AG09319 (cell line): ENCODE measurements around the gene AMDHD2.

Source experiments
- DNase-seq: peaks from one replicate; pipeline ENCODE4 v3.0.0-alpha.2; 2010; ENCODE audit warnings: low read depth; ENCODE audit errors: extremely low read depth
- TF ChIP-seq, protein P1 (sequence below): IDR thresholded peaks from 2 replicates; pipeline ENCODE4 v1.5.1; 2011; ENCODE audit warnings: low read depth, mild to moderate bottlenecking, inconsistent platforms, low read length, moderate library complexity

The AMDHD2 gene

GRCh38 chr16:2473446-2473926 lies 46.7 kb upstream of the AMDHD2 start:
- TF ChIP-seq, protein P1, sequence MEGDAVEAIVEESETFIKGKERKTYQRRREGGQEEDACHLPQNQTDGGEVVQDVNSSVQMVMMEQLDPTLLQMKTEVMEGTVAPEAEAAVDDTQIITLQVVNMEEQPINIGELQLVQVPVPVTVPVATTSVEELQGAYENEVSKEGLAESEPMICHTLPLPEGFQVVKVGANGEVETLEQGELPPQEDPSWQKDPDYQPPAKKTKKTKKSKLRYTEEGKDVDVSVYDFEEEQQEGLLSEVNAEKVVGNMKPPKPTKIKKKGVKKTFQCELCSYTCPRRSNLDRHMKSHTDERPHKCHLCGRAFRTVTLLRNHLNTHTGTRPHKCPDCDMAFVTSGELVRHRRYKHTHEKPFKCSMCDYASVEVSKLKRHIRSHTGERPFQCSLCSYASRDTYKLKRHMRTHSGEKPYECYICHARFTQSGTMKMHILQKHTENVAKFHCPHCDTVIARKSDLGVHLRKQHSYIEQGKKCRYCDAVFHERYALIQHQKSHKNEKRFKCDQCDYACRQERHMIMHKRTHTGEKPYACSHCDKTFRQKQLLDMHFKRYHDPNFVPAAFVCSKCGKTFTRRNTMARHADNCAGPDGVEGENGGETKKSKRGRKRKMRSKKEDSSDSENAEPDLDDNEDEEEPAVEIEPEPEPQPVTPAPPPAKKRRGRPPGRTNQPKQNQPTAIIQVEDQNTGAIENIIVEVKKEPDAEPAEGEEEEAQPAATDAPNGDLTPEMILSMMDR = no peak
- no peak for DNase-seq

- TF ChIP-seq, protein P1 = peak; percentile 17
- no peak for DNase-seq
Measured at GRCh38 chr16:2473999-2474876, 45.9 kb upstream of the AMDHD2 start.

- peak; percentile 44 for DNase-seq
- TF ChIP-seq, protein P1 = no peak
Measured at GRCh38 chr16:2474877-2475412, 45.2 kb upstream of the AMDHD2 start, which contains the start of gene TBC1D24. TSS of gene TBC1D24 (plus strand) at chr16:2475127. CDS start at chr16:2496149, 21,022 bp downstream.

DNA sequence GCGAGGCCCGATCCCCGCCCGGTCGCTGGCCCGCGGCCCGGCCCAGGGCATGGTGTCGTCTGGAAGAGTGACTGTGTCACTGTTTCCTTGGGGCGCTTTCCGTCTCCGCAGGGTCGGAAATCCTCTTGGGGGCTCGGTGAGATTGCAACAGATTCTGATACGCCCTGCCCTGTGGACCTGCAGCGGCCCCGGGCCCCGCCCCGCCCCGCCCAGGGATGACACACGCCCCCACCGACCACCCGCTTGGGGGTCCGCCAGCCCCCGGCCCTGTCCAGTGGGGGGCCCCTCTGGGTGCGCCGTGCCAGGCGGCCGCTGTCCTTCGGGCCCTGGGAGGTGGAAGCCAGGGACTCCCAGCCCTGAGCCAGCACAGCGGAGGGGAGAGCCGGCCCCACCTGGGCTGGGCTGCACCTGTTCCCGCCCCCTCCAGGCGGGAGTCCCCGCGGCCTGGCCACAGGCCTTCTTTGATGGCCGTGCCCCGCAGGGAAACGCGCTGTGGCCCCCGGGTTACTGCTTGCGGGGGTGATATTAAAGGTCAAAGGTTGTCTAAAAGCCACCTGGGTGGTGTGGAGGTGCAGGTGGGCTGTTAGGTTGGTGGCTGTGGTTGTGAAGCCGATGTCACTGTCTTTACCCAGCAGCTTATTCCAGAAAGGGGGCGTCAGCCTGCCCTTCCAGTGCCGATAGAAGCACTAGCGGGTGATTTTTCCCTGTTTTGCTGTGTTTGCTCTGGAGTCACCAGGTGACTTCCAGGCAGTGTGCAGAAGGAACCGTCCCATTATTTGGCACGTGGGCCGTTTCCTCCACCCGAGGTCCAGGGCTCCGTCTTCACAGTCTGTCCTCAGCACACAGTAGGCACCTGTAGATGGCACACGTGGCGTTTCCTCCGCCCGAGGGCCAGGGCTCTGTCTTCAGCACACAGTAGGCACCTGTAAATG lies 44.5 kb upstream of the AMDHD2 start:
- TF ChIP-seq, protein P1 = no peak
- DNase-seq = no peak

- TF ChIP-seq, protein P1 = no peak
- DNase-seq = no peak
Measured at GRCh38 chr16:2476345-2476720, 43.8 kb upstream of the AMDHD2 start.

DNA sequence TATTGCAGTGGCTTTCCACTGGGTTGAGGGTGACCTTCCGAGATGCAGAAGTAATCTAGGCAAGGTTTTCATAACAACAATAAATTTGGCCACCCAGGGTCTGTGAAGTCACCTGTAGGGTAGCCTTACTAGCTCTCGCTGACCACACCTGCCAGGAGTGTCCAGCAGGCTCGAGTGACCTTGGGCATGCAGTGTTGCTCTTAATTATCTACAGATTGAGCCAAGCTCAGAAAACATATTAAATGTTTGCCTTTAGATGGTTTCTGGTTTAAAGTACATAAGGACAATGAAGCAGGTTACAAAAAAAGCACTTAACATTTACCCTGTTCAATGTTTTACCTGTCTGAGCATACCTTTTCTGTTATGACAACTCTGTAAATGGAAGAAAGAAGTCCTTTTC lies 43.4 kb upstream of the AMDHD2 start:
- TF ChIP-seq, protein P1 = no peak
- no peak for DNase-seq
